ENCODE measurements around the gene PUDP. TPM values are rescaled to one million over a fixed set of nuclear protein-coding genes. Genes with fewer than 3 reads are reported as not detected.

PUDP gene
- polyA plus RNA-seq, 1 donor from 2014 or later, result 18.2 TPM

DNA sequence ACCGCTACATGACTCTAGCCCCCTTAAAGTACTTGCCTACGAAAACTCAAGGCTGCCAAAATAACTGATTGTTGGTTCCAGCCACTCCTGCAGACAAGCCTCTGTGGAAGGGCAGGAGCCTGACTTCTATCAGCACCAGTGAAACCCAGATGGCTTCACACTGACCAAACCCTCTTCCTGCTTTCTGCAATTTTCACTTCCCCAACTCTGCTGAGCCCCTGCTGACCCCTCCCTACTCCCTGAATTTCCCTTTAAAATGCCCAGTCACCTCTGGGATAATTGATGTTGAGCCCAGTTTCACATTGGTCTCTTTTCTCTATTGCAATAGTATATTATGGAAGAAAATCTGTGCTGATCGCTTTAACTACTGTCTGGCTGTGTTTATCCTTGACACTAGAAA lies 62.1 kb downstream of the PUDP start:
- Histone ChIP-seq H2AFZ (ENCODE audit: low read depth, low read length) (no peak overlapping the region), H3K9ac (ENCODE audit: low read length) (no peak overlapping the region), H3K79me2 (replicated peaks; ENCODE audit: insufficient read depth, low read length) (no peaks in the 10 kb centered on the region), H3K4me2 (ENCODE audit: low read length) (no peak overlapping the region), H4K20me1 (ENCODE audit: insufficient read depth) (no peaks in the 10 kb centered on the region), H3K9me2 (ENCODE audit: insufficient read depth, low read length) (no peaks in the 10 kb centered on the region), H3K36me3 (ENCODE audit: insufficient read depth, low read length) (no peaks in the 10 kb centered on the region), H3F3A (ENCODE audit: insufficient read depth, low read length, poor library complexity, severe bottlenecking) (no peaks in the 10 kb centered on the region), H3K4me3 (ENCODE audit: low read length) (no peak overlapping the region), H3K27me3 (ENCODE audit: insufficient read depth, low read depth, low read length) (no peaks in the 10 kb centered on the region), H3K9me3 (ENCODE audit: low read length) (no peaks in the 10 kb centered on the region), H3K27ac (ENCODE audit: low read length) (no peak overlapping the region)
- TF ChIP-seq CTCF (IDR thresholded peaks at IDR 0.05; ENCODE audit: poor library complexity, severe bottlenecking) (no peak), REST (IDR thresholded peaks at IDR 0.05; ENCODE audit: borderline replicate concordance) (no peak)

- H3K4me3 ChIP-seq (ENCODE audit: low read length), result no peak overlapping the region
- no peaks in the 10 kb centered on the region for H3K27me3 ChIP-seq (ENCODE audit: insufficient read depth, low read depth, low read length)
- TF ChIP-seq CTCF (IDR thresholded peaks at IDR 0.05; ENCODE audit: poor library complexity, severe bottlenecking), result no peak
- no peak for TF ChIP-seq REST (IDR thresholded peaks at IDR 0.05; ENCODE audit: borderline replicate concordance)
- TF ChIP-seq EP300 (conservative IDR thresholded peaks at IDR 0.05; ENCODE audit: poor library complexity, severe bottlenecking), result no peak
- no peak for TF ChIP-seq SMC3 (conservative IDR thresholded peaks at IDR 0.05; ENCODE audit: poor library complexity)
- TF ChIP-seq EZH2 (IDR thresholded peaks at IDR 0.05; ENCODE audit: borderline replicate concordance, insufficient read depth, low read length, poor library complexity, severe bottlenecking), result no peak
- TF ChIP-seq MXI1 (conservative IDR thresholded peaks at IDR 0.05; ENCODE audit: poor library complexity, severe bottlenecking), result no peak
- TF ChIP-seq RAD21 (conservative IDR thresholded peaks at IDR 0.05), result no peak
- TF ChIP-seq POLR2AphosphoS5 (IDR thresholded peaks at IDR 0.05), result no peak
- TF ChIP-seq TAF1 (IDR thresholded peaks at IDR 0.05; ENCODE audit: low read depth), result no peak
Observed at GRCh38 chrX:7084841-7085240, 63.1 kb downstream of the PUDP start.

More at GRCh38 chrX:7084841-7085240, 63.1 kb downstream of the PUDP start:
- H3K79me2 ChIP-seq (replicated peaks; ENCODE audit: insufficient read depth, low read length), result no peaks in the 10 kb centered on the region
- no peak overlapping the region for H2AFZ ChIP-seq (ENCODE audit: low read depth, low read length)
- H4K20me1 ChIP-seq (ENCODE audit: insufficient read depth), result no peaks in the 10 kb centered on the region
- H3K27ac ChIP-seq (ENCODE audit: low read length), result no peak overlapping the region
- no peaks in the 10 kb centered on the region for H3F3A ChIP-seq (ENCODE audit: insufficient read depth, low read length, poor library complexity, severe bottlenecking)
- H3K9me3 ChIP-seq (ENCODE audit: low read length), result no peaks in the 10 kb centered on the region
- no peak overlapping the region for H3K4me2 ChIP-seq (ENCODE audit: low read length)
- no peaks in the 10 kb centered on the region for H3K9me2 ChIP-seq (ENCODE audit: insufficient read depth, low read length)
- H3K36me3 ChIP-seq (ENCODE audit: insufficient read depth, low read length), result no peaks in the 10 kb centered on the region
- no peak overlapping the region for H3K9ac ChIP-seq (ENCODE audit: low read length)

Data from neural cell (in vitro differentiated cells).